Measurements from ENCODE around the gene KCNRG.

DNA sequence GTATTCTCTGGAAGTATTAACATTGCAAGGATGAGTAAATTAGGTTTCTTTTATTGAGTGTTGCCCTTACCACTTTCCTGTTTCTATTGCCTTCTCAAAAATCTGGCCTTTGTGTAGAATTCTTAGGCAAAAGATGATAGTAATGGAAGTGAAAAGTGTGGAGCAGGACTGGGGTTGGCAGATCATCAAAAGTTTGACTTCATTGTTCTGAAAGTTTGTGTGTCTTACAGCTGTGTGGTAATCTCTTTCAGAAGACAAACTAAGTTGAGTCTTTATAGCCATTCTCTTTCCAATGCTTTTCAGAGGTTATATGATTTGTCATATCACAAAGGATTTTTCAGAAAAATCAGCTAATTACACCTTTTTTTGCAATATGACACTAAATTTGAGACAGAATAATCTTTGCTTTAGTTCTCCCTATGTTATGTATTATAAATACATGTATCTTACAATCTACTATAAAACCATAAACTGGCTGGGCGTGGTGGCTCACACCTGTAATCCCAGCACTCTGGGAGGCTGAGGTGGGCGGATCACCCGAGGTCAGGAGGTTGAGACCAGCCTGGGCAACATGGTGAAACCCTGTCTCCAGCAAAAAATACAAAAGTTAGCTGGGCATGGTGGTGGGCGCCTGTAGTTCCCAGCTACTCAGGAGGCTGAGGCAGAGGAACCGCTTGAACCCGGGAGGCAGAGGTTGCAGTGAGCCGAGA, 8.7 kb upstream of the KCNRG start:
- TF ChIP-seq CTCF (optimal IDR thresholded peaks at IDR 0.05 in 1 of 3, IDR thresholded peaks at IDR 0.05 in 1 of 3, conservative IDR thresholded peaks at IDR 0.05 in 1 of 3; ENCODE audit: extremely low read depth in 1 of 3, insufficient read depth in 2 of 3, low read length in 3 of 3) (no peak), EZH2 (IDR thresholded peaks at IDR 0.05; ENCODE audit: low read length) (no peak)
